Right lobe of liver (tissue), 6 donors: ENCODE data around the gene TREH. TPM values are rescaled to one million over a fixed set of nuclear protein-coding genes. Genes with fewer than 3 reads are reported as not detected.

Source experiments
- ATAC-seq, 4 donors: fragments of 200-7000 bp; cut with Tn5 transposase; one replicate each; pipeline ENCODE4 v1.9.1; 2020; ENCODE audit warnings: mild to moderate bottlenecking in 4 of 4, moderate library complexity in 4 of 4
- DNase-seq, 3 donors: peaks; one replicate each; pipeline ENCODE4 v3.0.0-alpha.2; 2020
- H3K27ac ChIP-seq, 3 donors: fragments of 200-600 bp; one replicate each; pipeline ENCODE4 v1.8.0; 2022
- H3K27me3 ChIP-seq, 2 donors: fragments of 200-600 bp; one replicate each; pipeline ENCODE4 v1.8.0; 2022
- H3K36me3 ChIP-seq, 4 donors: fragments of 200-600 bp; sonication (generic) in 1 of 4; one replicate each; pipeline versions ENCODE4 v1.5.1 to v1.8.0; 2017 to 2022; ENCODE audit warnings: control low read depth in 1 of 4
- H3K4me1 ChIP-seq, 4 donors: fragments of 200-600 bp; sonication (generic) in 1 of 4; one replicate each; pipeline versions ENCODE4 v1.5.1 to v1.8.0; 2017 to 2022; ENCODE audit warnings: control low read depth in 1 of 4
- H3K4me3 ChIP-seq, 3 donors: fragments of 200-600 bp; one replicate each; pipeline ENCODE4 v1.8.0; 2022
- H3K9me3 ChIP-seq, 4 donors: fragments of 200-600 bp; sonication (generic) in 1 of 4; one replicate each; pipeline versions ENCODE4 v1.5.1 to v1.8.0; 2017 to 2022; ENCODE audit warnings: control low read depth in 1 of 4
- CTCF ChIP-seq, 4 donors: fragments of 200-600 bp in 3 of 4; fragments of 450-650 bp in 1 of 4; IDR thresholded peaks; one replicate each; pipeline versions ENCODE4 v1.5.1 to v1.8.0; 2016 to 2022; ENCODE audit warnings: antibody characterized with exemption in 4 of 4, mild to moderate bottlenecking in 2 of 4
- POLR2A ChIP-seq: fragments of 450-650 bp; IDR thresholded peaks from one replicate; pipeline ENCODE4 v1.6.1; 2017; ENCODE audit warnings: antibody characterized with exemption, mild to moderate bottlenecking
- WGBS: methylation state at CpG from one replicate; pipeline ENCODE4 v1.1.6; 2018; ENCODE audit warnings: low coverage, low lambda C conversion rate; ENCODE audit not compliant: insufficient coverage; ENCODE audit errors: missing lambda C conversion rate; 5-methylcytosine and 5-hydroxymethylcytosine counted together
- intact Hi-C, 2 donors: fragments of 100-400 bp; cut with DNase I; formaldehyde crosslinking; loops; one replicate each; pipeline versions ENCODE4 v1.11.2 to v1.14.1; 2022
- total RNA-seq, 6 experiments: library from RNA; depleted of rRNA in 2 of 6; stranded (reverse); fragments of >200 nt in 2 of 6; fragmentation: NEBNext Ultra II Directional in 3 of 6; extraction: Animal tissue kit (Norgen Biotek cat#: 25700) in 3 of 6; gene quantifications; one replicate each; pipeline versions ENCODE4 v1.1.0 to v1.2.4, GENCODE V29; 2016 to 2023
- donor health status: DM: no; HTN: yes; CAD: no.
- donor health status: DM: no; HTN: no; CAD: no.
- donor health status: DM: no; HTN: no; CAD: no.
- donor health status: DM: no; HTN: yes; CAD: no.
- donor health status: DM: no; HTN: yes; CAD: no.

TREH gene
- total RNA-seq, 6 experiments from 2014 or later, result 2.1 to 5.1 (median 2.9) TPM; not detected in 2

- no peak overlapping the region for H3K4me3 ChIP-seq
- peaks cover 0 to 9% (median 0%) of the 10 kb centered on the region in 4 donors for H3K4me1 ChIP-seq
- no peaks in the 10 kb centered on the region for H3K9me3 ChIP-seq
- no peak for ATAC-seq
- 93% methylated on average over 3 of the region's 7 CpGs for WGBS
- TF ChIP-seq POLR2A (no peak), CTCF (IDR thresholded peaks at IDR 0.05) (no peak)
- no peaks in the 10 kb centered on the region for H3K36me3 ChIP-seq
- no peak for DNase-seq
- no peaks in the 10 kb centered on the region for H3K27me3 ChIP-seq
- no peak overlapping the region for H3K27ac ChIP-seq
- intact Hi-C loops, result no loop called here
Observed at GRCh38 chr11:118655486-118656190, 23.8 kb downstream of the TREH start.

GRCh38 chr11:118653684-118654390, 25.6 kb downstream of the TREH start:
- no peak for ATAC-seq
- Histone ChIP-seq H3K27ac (no peak overlapping the region), H3K9me3 (no peaks in the 10 kb centered on the region), H3K4me1 (no peaks in the 10 kb centered on the region), H3K27me3 (no peaks in the 10 kb centered on the region), H3K4me3 (no peak overlapping the region), H3K36me3 (no peaks in the 10 kb centered on the region)
- intact Hi-C loops, result no loop called here
- WGBS, result 67% methylated on average over 1 of the region's 8 CpGs
- DNase-seq, result no peak
- no peak for TF ChIP-seq CTCF (IDR thresholded peaks at IDR 0.05)
- no peak for TF ChIP-seq POLR2A

- H3K36me3 ChIP-seq, result no peaks in the 10 kb centered on the region
- H3K4me1 ChIP-seq, result no peaks in the 10 kb centered on the region
- intact Hi-C loops, result no loop called here
- DNase-seq, result no peak
- no peak overlapping the region for H3K27ac ChIP-seq
- no peaks in the 10 kb centered on the region for H3K27me3 ChIP-seq
- no peak for ATAC-seq
- 66% methylated on average over 4 of the region's 4 CpGs for WGBS
- TF ChIP-seq CTCF (IDR thresholded peaks at IDR 0.05) (no peak), POLR2A (no peak)
- no peak overlapping the region for H3K4me3 ChIP-seq
- H3K9me3 ChIP-seq, result no peaks in the 10 kb centered on the region
Observed at GRCh38 chr11:118652681-118653181, 26.7 kb downstream of the TREH start.

GRCh38 chr11:118651820-118652219, 27.6 kb downstream of the TREH start:
- Histone ChIP-seq H3K27me3 (no peaks in the 10 kb centered on the region), H3K4me3 (no peak overlapping the region), H3K4me1 (no peaks in the 10 kb centered on the region), H3K9me3 (no peaks in the 10 kb centered on the region), H3K27ac (no peak overlapping the region), H3K36me3 (no peaks in the 10 kb centered on the region)
- TF ChIP-seq POLR2A (no peak), CTCF (IDR thresholded peaks at IDR 0.05) (no peak)
- intact Hi-C loops, result no loop called here
- DNase-seq (no peak), ATAC-seq (no peak)
- 90% methylated on average over 2 of the region's 3 CpGs for WGBS
